DOHH2 (cell line): ENCODE data around the gene VIT.

ENCODE experiments used
- H3F3A ChIP-seq: fragments of 200-600 bp; sonication (generic), shearing (Covaris generic); 2 replicates; pipeline ENCODE4 v1.6.0; 2016; ENCODE audit warnings: antibody characterized with exemption, mild to moderate bottlenecking; ENCODE audit not compliant: control insufficient read depth, insufficient read depth
- H3K27ac ChIP-seq: fragments of 200-600 bp; sonication (generic); 2 replicates; pipeline ENCODE4 v1.5.1; 2014; ENCODE audit warnings: low read depth, mild to moderate bottlenecking, low read length, moderate library complexity
- H3K27me3 ChIP-seq: fragments of 200-600 bp; sonication (generic); 2 replicates; pipeline ENCODE4 v1.6.1; 2014; ENCODE audit warnings: mild to moderate bottlenecking, low read length, mixed read lengths; ENCODE audit not compliant: control insufficient read depth
- H3K36me3 ChIP-seq: fragments of 200-600 bp; sonication (generic); 2 replicates; pipeline ENCODE4 v1.6.1; 2014; ENCODE audit warnings: mild to moderate bottlenecking, low read length, moderate library complexity, mixed read lengths; ENCODE audit not compliant: control insufficient read depth
- H3K4me1 ChIP-seq: fragments of 200-600 bp; sonication (generic); 2 replicates; pipeline ENCODE4 v1.6.1; 2014; ENCODE audit warnings: mild to moderate bottlenecking, low read length, mixed read lengths; ENCODE audit not compliant: control insufficient read depth
- H3K4me2 ChIP-seq: fragments of 200-600 bp; sonication (generic); 2 replicates; pipeline ENCODE4 v1.6.0; 2014; ENCODE audit warnings: mild to moderate bottlenecking, low read length, moderate library complexity
- H3K4me3 ChIP-seq: fragments of 200-600 bp; sonication (generic); 2 replicates; pipeline ENCODE4 v1.5.1; 2014; ENCODE audit warnings: mild to moderate bottlenecking, low read length, mixed read lengths
- H3K79me2 ChIP-seq: fragments of 200-600 bp; sonication (generic); 2 replicates; pipeline ENCODE4 v1.6.1; 2014; ENCODE audit warnings: mild to moderate bottlenecking, low read length, mixed read lengths; ENCODE audit not compliant: control insufficient read depth
- H3K9me2 ChIP-seq: fragments of 200-600 bp; sonication (generic); replicated peaks from 2 replicates; pipeline ENCODE4 v1.6.1; 2014; ENCODE audit warnings: mild to moderate bottlenecking, low read length, mixed read lengths; ENCODE audit not compliant: control insufficient read depth
- H3K9me3 ChIP-seq: fragments of 200-600 bp; sonication (generic); 2 replicates; pipeline ENCODE4 v1.6.1; 2014; ENCODE audit warnings: antibody characterized with exemption, low read length, mixed read lengths; ENCODE audit not compliant: control insufficient read depth, insufficient read depth
- H4K20me1 ChIP-seq: fragments of 200-600 bp; sonication (generic); 2 replicates; pipeline ENCODE4 v1.6.0; 2014; ENCODE audit warnings: low read depth, mild to moderate bottlenecking, antibody characterized with exemption, low read length, moderate library complexity; ENCODE audit not compliant: control insufficient read depth, insufficient read depth
- CTCF ChIP-seq: fragments of 200-600 bp; sonication (generic); IDR thresholded peaks from one replicate; pipeline ENCODE4 v1.5.1; 2014; ENCODE audit warnings: antibody characterized with exemption, mild to moderate bottlenecking, low read depth, low read length; ENCODE audit not compliant: poor library complexity, severe bottlenecking
- EZH2phosphoT487 ChIP-seq: fragments of 200-600 bp; sonication (generic); IDR thresholded peaks from 2 replicates; pipeline ENCODE4 v1.6.1; 2017; ENCODE audit warnings: borderline replicate concordance, mild to moderate bottlenecking, antibody characterized with exemption, low read length, moderate library complexity, mixed read lengths

The VIT gene

DNA sequence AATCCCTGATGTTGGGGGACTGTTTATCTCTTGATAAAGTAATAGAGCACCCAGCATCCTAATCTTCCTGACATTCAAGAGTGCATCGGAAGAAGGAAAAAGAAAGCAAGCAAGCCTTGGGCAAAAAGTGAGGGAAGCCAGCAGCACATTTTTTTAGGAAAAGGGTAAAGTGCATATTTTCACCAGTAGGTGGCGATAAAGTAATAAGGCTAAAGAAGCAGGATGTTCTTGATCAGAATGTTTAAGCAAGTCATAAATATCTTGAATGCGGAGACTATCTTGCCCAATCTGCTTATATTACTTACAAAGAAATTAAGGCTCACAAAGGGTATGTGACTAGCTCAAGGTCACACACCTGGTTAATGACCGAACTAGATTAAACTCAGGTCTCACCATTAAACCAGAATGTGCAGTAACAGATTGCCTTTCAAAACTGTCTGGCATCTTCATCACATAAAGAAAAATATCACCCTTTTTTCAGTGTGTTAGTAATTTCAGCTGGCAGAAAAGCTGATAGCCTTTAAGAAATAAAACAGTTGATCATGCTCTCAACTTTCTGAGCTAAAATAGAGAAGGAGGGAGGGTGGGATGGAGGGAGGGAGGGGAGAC, 83.8 kb downstream of the VIT start:
- H3K27ac ChIP-seq, result no peak overlapping the region
- no peak overlapping the region for H3K4me3 ChIP-seq
- peaks cover 19% of the 10 kb centered on the region for H3K27me3 ChIP-seq
- H4K20me1 ChIP-seq, result no peaks in the 10 kb centered on the region
- no peaks in the 10 kb centered on the region for H3K9me2 ChIP-seq
- H3K4me1 ChIP-seq, result no peaks in the 10 kb centered on the region
- H3K36me3 ChIP-seq, result no peaks in the 10 kb centered on the region
- H3F3A ChIP-seq, result no peaks in the 10 kb centered on the region
- no peak overlapping the region for H3K4me2 ChIP-seq
- H3K79me2 ChIP-seq, result no peaks in the 10 kb centered on the region
- peak; percentile 76 for TF ChIP-seq CTCF
- TF ChIP-seq EZH2phosphoT487, result no peak
- H3K9me3 ChIP-seq, result no peaks in the 10 kb centered on the region

- Histone ChIP-seq H3K4me2 (no peak overlapping the region), H3K4me3 (no peak overlapping the region), H3F3A (no peaks in the 10 kb centered on the region), H4K20me1 (no peaks in the 10 kb centered on the region), H3K79me2 (no peaks in the 10 kb centered on the region), H3K9me3 (no peaks in the 10 kb centered on the region), H3K27me3 (peaks cover 16% of the 10 kb centered on the region), H3K9me2 (no peaks in the 10 kb centered on the region), H3K36me3 (no peaks in the 10 kb centered on the region), H3K27ac (no peak overlapping the region), H3K4me1 (no peaks in the 10 kb centered on the region)
- no peak for TF ChIP-seq EZH2phosphoT487
- TF ChIP-seq CTCF, result no peak
Measured at GRCh38 chr2:36781907-36782720, 85.6 kb downstream of the VIT start.

- Histone ChIP-seq H3K27me3 (peaks cover 16% of the 10 kb centered on the region), H3K36me3 (no peaks in the 10 kb centered on the region), H3K79me2 (no peaks in the 10 kb centered on the region), H4K20me1 (no peaks in the 10 kb centered on the region), H3K4me1 (no peaks in the 10 kb centered on the region), H3K9me2 (no peaks in the 10 kb centered on the region), H3K4me3 (no peak overlapping the region), H3K27ac (no peak overlapping the region), H3K4me2 (no peak overlapping the region), H3K9me3 (no peaks in the 10 kb centered on the region), H3F3A (no peaks in the 10 kb centered on the region)
- TF ChIP-seq CTCF (no peak), EZH2phosphoT487 (no peak)
Measured at GRCh38 chr2:36783246-36783645, 86.7 kb downstream of the VIT start.
